ENCODE data around the gene NR1H3.

The NR1H3 gene

GRCh38 chr11:47259232-47259977, 1.6 kb downstream of the NR1H3 start:
- Histone ChIP-seq H3K4me2 (ENCODE audit: low read length, poor library complexity, severe bottlenecking) (peak overlapping the region; percentile 48), H3K79me1 (replicated peaks; ENCODE audit: low read length, poor library complexity, severe bottlenecking) (peaks cover 3% of the 10 kb centered on the region), H2BK15ac (ENCODE audit: low read depth, poor library complexity, severe bottlenecking) (peak overlapping the region; percentile 93), H3K18ac (ENCODE audit: low read depth in 1 of 2, low read length in 2 of 2) (peak overlapping the region; percentile 77 to 86), H3K9me3 (ENCODE audit: control insufficient read depth, low read length) (no peaks in the 10 kb centered on the region), H2AFZ (ENCODE audit: low read depth, low read length) (no peak overlapping the region), H2BK5ac (ENCODE audit: low read depth, low read length, poor library complexity, severe bottlenecking) (no peak overlapping the region), H4K91ac (ENCODE audit: low read length) (peak overlapping the region; percentile 92), H3K4me1 (ENCODE audit: control insufficient read depth, insufficient read depth, low read depth, low read length) (peaks cover 28% of the 10 kb centered on the region), H3K27me3 (ENCODE audit: control insufficient read depth in 1 of 2, insufficient read depth in 1 of 2, low read length in 2 of 2) (no peaks in the 10 kb centered on the region), H3K14ac (ENCODE audit: low read length in 2 of 2) (peak overlapping the region in 1 of 2 experiments; percentile 53), H3K4me3 (ENCODE audit: insufficient read depth in 1 of 2, low read depth in 1 of 2, low read length in 2 of 2) (no peak overlapping the region), H2BK120ac (ENCODE audit: low read depth, low read length) (peak overlapping the region; percentile 71), H3K27ac (ENCODE audit: low read length, poor library complexity, severe bottlenecking) (peak overlapping the region; percentile 39), H3K23ac (ENCODE audit: low read length in 2 of 2) (no peak overlapping the region), H2AK5ac (ENCODE audit: low read length, severe bottlenecking) (peak overlapping the region; percentile 35), H2BK12ac (ENCODE audit: low read length in 2 of 2) (peak overlapping the region; percentile 81 to 89), H3K36me3 (ENCODE audit: control insufficient read depth in 1 of 2, insufficient read depth in 2 of 2, low read depth in 1 of 2, low read length in 2 of 2) (peaks cover 0 to 10% of the 10 kb centered on the region in 2 experiments), H3K9ac (ENCODE audit: low read length) (peak overlapping the region; percentile 78), H4K8ac (ENCODE audit: low read length) (peak overlapping the region; percentile 95), H3K4ac (ENCODE audit: low read depth in 1 of 2, low read length in 2 of 2) (peak overlapping the region; percentile 21 to 73)
- 30% methylated on average over 10 of the region's 10 CpGs for WGBS
- peak; percentile 65 for DNase-seq

- no peak overlapping the region for H3K14ac ChIP-seq (ENCODE audit: low read length in 2 of 2)
- no peak overlapping the region for H3K18ac ChIP-seq (ENCODE audit: low read depth in 1 of 2, low read length in 2 of 2)
- H4K8ac ChIP-seq (ENCODE audit: low read length): no peak overlapping the region
- no peak overlapping the region for H2BK120ac ChIP-seq (ENCODE audit: low read depth, low read length)
- H3K4me1 ChIP-seq (ENCODE audit: control insufficient read depth, insufficient read depth, low read depth, low read length): peaks cover 23% of the 10 kb centered on the region
- peak overlapping the region; percentile 91 for H4K91ac ChIP-seq (ENCODE audit: low read length)
- H3K79me1 ChIP-seq (replicated peaks; ENCODE audit: low read length, poor library complexity, severe bottlenecking): peaks cover 3% of the 10 kb centered on the region
- DNase-seq: no peak
- H3K9ac ChIP-seq (ENCODE audit: low read length): no peak overlapping the region
- no peaks in the 10 kb centered on the region for H3K9me3 ChIP-seq (ENCODE audit: control insufficient read depth, low read length)
- no peak overlapping the region for H3K4me2 ChIP-seq (ENCODE audit: low read length, poor library complexity, severe bottlenecking)
- no peak overlapping the region for H2BK15ac ChIP-seq (ENCODE audit: low read depth, poor library complexity, severe bottlenecking)
- no peak overlapping the region for H2AK5ac ChIP-seq (ENCODE audit: low read length, severe bottlenecking)
- H3K4me3 ChIP-seq (ENCODE audit: insufficient read depth in 1 of 2, low read depth in 1 of 2, low read length in 2 of 2): no peak overlapping the region
- no peak overlapping the region for H3K27ac ChIP-seq (ENCODE audit: low read length, poor library complexity, severe bottlenecking)
- H3K27me3 ChIP-seq (ENCODE audit: control insufficient read depth in 1 of 2, insufficient read depth in 1 of 2, low read length in 2 of 2): no peaks in the 10 kb centered on the region
- peaks cover 0 to 10% of the 10 kb centered on the region in 2 experiments for H3K36me3 ChIP-seq (ENCODE audit: control insufficient read depth in 1 of 2, insufficient read depth in 2 of 2, low read depth in 1 of 2, low read length in 2 of 2)
- H3K4ac ChIP-seq (ENCODE audit: low read depth in 1 of 2, low read length in 2 of 2): no peak overlapping the region
- no peak overlapping the region for H2BK5ac ChIP-seq (ENCODE audit: low read depth, low read length, poor library complexity, severe bottlenecking)
- H2AFZ ChIP-seq (ENCODE audit: low read depth, low read length): no peak overlapping the region
- H2BK12ac ChIP-seq (ENCODE audit: low read length in 2 of 2): peak overlapping the region in 1 of 2 experiments; percentile 87
- 96% methylated on average over 19 of the region's 19 CpGs for WGBS
- H3K23ac ChIP-seq (ENCODE audit: low read length in 2 of 2): peak overlapping the region in 1 of 2 experiments; percentile 42
These were observed 2.6 kb downstream of the NR1H3 start for GRCh38 chr11:47260366-47260765.

DNA sequence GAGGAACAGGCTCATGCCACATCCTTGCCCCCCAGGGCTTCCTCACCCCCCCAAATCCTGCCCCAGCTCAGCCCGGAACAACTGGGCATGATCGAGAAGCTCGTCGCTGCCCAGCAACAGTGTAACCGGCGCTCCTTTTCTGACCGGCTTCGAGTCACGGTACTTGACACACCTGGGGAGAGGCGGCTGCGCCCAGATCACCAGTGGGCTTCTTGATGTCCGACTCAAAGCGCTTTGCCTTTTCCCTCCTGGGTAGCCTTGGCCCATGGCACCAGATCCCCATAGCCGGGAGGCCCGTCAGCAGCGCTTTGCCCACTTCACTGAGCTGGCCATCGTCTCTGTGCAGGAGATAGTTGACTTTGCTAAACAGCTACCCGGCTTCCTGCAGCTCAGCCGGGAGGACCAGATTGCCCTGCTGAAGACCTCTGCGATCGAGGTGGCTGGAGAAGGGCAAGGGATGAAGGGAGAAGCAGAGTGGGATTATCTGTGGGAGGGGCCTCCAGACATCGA, 3.5 kb downstream of the NR1H3 start:
- Histone ChIP-seq H3K4me2 (ENCODE audit: low read length, poor library complexity, severe bottlenecking) (no peak overlapping the region), H3K14ac (ENCODE audit: low read length in 2 of 2) (no peak overlapping the region), H2AFZ (ENCODE audit: low read depth, low read length) (no peak overlapping the region), H3K27me3 (ENCODE audit: control insufficient read depth in 1 of 2, insufficient read depth in 1 of 2, low read length in 2 of 2) (no peaks in the 10 kb centered on the region), H3K9ac (ENCODE audit: low read length) (no peak overlapping the region), H4K91ac (ENCODE audit: low read length) (peak overlapping the region; percentile 78), H3K79me1 (replicated peaks; ENCODE audit: low read length, poor library complexity, severe bottlenecking) (peaks cover 3% of the 10 kb centered on the region), H3K4ac (ENCODE audit: low read depth in 1 of 2, low read length in 2 of 2) (no peak overlapping the region), H2BK12ac (ENCODE audit: low read length in 2 of 2) (peak overlapping the region; percentile 23 to 32), H2BK5ac (ENCODE audit: low read depth, low read length, poor library complexity, severe bottlenecking) (no peak overlapping the region), H3K9me3 (ENCODE audit: control insufficient read depth, low read length) (no peaks in the 10 kb centered on the region), H2BK15ac (ENCODE audit: low read depth, poor library complexity, severe bottlenecking) (no peak overlapping the region), H3K4me3 (ENCODE audit: insufficient read depth in 1 of 2, low read depth in 1 of 2, low read length in 2 of 2) (peak overlapping the region in 1 of 2 experiments; percentile 6), H3K23ac (ENCODE audit: low read length in 2 of 2) (no peak overlapping the region), H3K18ac (ENCODE audit: low read depth in 1 of 2, low read length in 2 of 2) (no peak overlapping the region), H2BK120ac (ENCODE audit: low read depth, low read length) (peak overlapping the region; percentile 71), H3K27ac (ENCODE audit: low read length, poor library complexity, severe bottlenecking) (no peak overlapping the region), H3K4me1 (ENCODE audit: control insufficient read depth, insufficient read depth, low read depth, low read length) (peaks cover 26% of the 10 kb centered on the region), H3K36me3 (ENCODE audit: control insufficient read depth in 1 of 2, insufficient read depth in 2 of 2, low read depth in 1 of 2, low read length in 2 of 2) (peaks cover 0 to 10% of the 10 kb centered on the region in 2 experiments), H4K8ac (ENCODE audit: low read length) (peak overlapping the region; percentile 69), H2AK5ac (ENCODE audit: low read length, severe bottlenecking) (no peak overlapping the region)
- 95% methylated on average over 22 of the region's 22 CpGs for WGBS
- DNase-seq: no peak

GRCh38 chr11:47264119-47264518, 6.3 kb downstream of the NR1H3 start:
- Histone ChIP-seq H3K27ac (ENCODE audit: low read length, poor library complexity, severe bottlenecking) (no peak overlapping the region), H3K4me3 (ENCODE audit: insufficient read depth in 1 of 2, low read depth in 1 of 2, low read length in 2 of 2) (no peak overlapping the region), H3K14ac (ENCODE audit: low read length in 2 of 2) (no peak overlapping the region), H3K4ac (ENCODE audit: low read depth in 1 of 2, low read length in 2 of 2) (peak overlapping the region in 1 of 2 experiments; percentile 9), H3K23ac (ENCODE audit: low read length in 2 of 2) (peak overlapping the region in 1 of 2 experiments; percentile 5), H3K27me3 (ENCODE audit: control insufficient read depth in 1 of 2, insufficient read depth in 1 of 2, low read length in 2 of 2) (no peaks in the 10 kb centered on the region), H2BK12ac (ENCODE audit: low read length in 2 of 2) (peak overlapping the region; percentile 33 to 94), H2BK5ac (ENCODE audit: low read depth, low read length, poor library complexity, severe bottlenecking) (no peak overlapping the region), H3K79me1 (replicated peaks; ENCODE audit: low read length, poor library complexity, severe bottlenecking) (no peaks in the 10 kb centered on the region), H3K18ac (ENCODE audit: low read depth in 1 of 2, low read length in 2 of 2) (peak overlapping the region in 1 of 2 experiments; percentile 76), H3K9ac (ENCODE audit: low read length) (no peak overlapping the region), H2BK15ac (ENCODE audit: low read depth, poor library complexity, severe bottlenecking) (peak overlapping the region; percentile 90), H3K9me3 (ENCODE audit: control insufficient read depth, low read length) (no peaks in the 10 kb centered on the region), H3K4me1 (ENCODE audit: control insufficient read depth, insufficient read depth, low read depth, low read length) (peaks cover 24% of the 10 kb centered on the region), H2AFZ (ENCODE audit: low read depth, low read length) (no peak overlapping the region), H3K4me2 (ENCODE audit: low read length, poor library complexity, severe bottlenecking) (no peak overlapping the region), H4K8ac (ENCODE audit: low read length) (peak overlapping the region; percentile 48), H2BK120ac (ENCODE audit: low read depth, low read length) (peak overlapping the region; percentile 8), H3K36me3 (ENCODE audit: control insufficient read depth in 1 of 2, insufficient read depth in 2 of 2, low read depth in 1 of 2, low read length in 2 of 2) (peaks cover 0 to 10% of the 10 kb centered on the region in 2 experiments), H2AK5ac (ENCODE audit: low read length, severe bottlenecking) (peak overlapping the region; percentile 10), H4K91ac (ENCODE audit: low read length) (peak overlapping the region; percentile 84)
- no peak for DNase-seq
- 74% methylated on average over 5 of the region's 6 CpGs for WGBS

Data from mesenchymal stem cell (in vitro differentiated cells and primary cell).